Astrocyte (in vitro differentiated cells and primary cell): ENCODE data around the gene MYO9A.

ENCODE experiments used
- CTCF ChIP-seq: IDR thresholded peaks from 2 replicates; pipeline ENCODE4 v1.5.1; 2011; ENCODE audit warnings: low read depth, mild to moderate bottlenecking, inconsistent platforms, low read length, moderate library complexity; ENCODE audit not compliant: insufficient read depth
- EZH2 ChIP-seq: IDR thresholded peaks from 2 replicates; pipeline ENCODE4 v1.6.1; 2012; ENCODE audit warnings: mild to moderate bottlenecking, low read length, inconsistent platforms; ENCODE audit not compliant: insufficient read depth

- no peak for TF ChIP-seq CTCF
- no peak for TF ChIP-seq EZH2
Measured at GRCh38 chr15:72161361-72162132, 43.6 kb upstream of the MYO9A start.
